Endothelial cell (in vitro differentiated cells): ENCODE results near the gene ZSCAN5A. TPM values are rescaled to one million over a fixed set of nuclear protein-coding genes. Genes with fewer than 3 reads are reported as not detected.
"Not testable (repeated sequence)": the region's sequence is repeated elsewhere in the genome, so short reads cannot be mapped to it uniquely, and the experiment has no call there.

Source experiments
- DNase-seq: peaks from one replicate; pipeline ENCODE4 v3.0.0; 2021; ENCODE audit warnings: low spot score
- H3K27ac Mint-ChIP-seq: one replicate; pipeline ENCODE4 v1.8.0; 2021; ENCODE audit warnings: mixed read lengths, inconsistent platforms; ENCODE audit not compliant: unreplicated experiment
- H3K27me3 Mint-ChIP-seq: one replicate; pipeline ENCODE4 v1.8.0; 2021; ENCODE audit warnings: mild to moderate bottlenecking, moderate library complexity, mixed read lengths, inconsistent platforms; ENCODE audit not compliant: unreplicated experiment
- H3K36me3 Mint-ChIP-seq: one replicate; pipeline ENCODE4 v1.8.0; 2021; ENCODE audit warnings: mild to moderate bottlenecking, low read depth, mixed read lengths, inconsistent platforms; ENCODE audit not compliant: unreplicated experiment
- H3K4me1 Mint-ChIP-seq: one replicate; pipeline ENCODE4 v1.8.0; 2021; ENCODE audit warnings: mild to moderate bottlenecking, mixed read lengths, inconsistent platforms; ENCODE audit not compliant: unreplicated experiment
- H3K4me3 Mint-ChIP-seq: one replicate; pipeline ENCODE4 v1.8.0; 2021; ENCODE audit warnings: mild to moderate bottlenecking, mixed read lengths, inconsistent platforms; ENCODE audit not compliant: unreplicated experiment
- H3K9me3 Mint-ChIP-seq: one replicate; pipeline ENCODE4 v1.8.0; 2021; ENCODE audit warnings: mixed read lengths, inconsistent platforms; ENCODE audit not compliant: unreplicated experiment
- total RNA-seq: library from RNA; stranded (reverse); fragmentation: NEBNext Ultra II Directional; extraction: Animal tissue kit (Norgen Biotek cat#: 25700); gene quantifications from one replicate; pipeline ENCODE4 v1.2.1, GENCODE V29; 2021; ENCODE audit not compliant: unreplicated experiment
- TF ChIP-seq, protein P1 (sequence below): fragments of 200-600 bp; sonication (generic); IDR thresholded peaks from one replicate; pipeline ENCODE4 v1.5.0; 2021; ENCODE audit warnings: antibody characterized with exemption; ENCODE audit not compliant: unreplicated experiment

The ZSCAN5A gene
- total RNA-seq, 1 donor from 2014 or later: 10.4 TPM

DNA sequence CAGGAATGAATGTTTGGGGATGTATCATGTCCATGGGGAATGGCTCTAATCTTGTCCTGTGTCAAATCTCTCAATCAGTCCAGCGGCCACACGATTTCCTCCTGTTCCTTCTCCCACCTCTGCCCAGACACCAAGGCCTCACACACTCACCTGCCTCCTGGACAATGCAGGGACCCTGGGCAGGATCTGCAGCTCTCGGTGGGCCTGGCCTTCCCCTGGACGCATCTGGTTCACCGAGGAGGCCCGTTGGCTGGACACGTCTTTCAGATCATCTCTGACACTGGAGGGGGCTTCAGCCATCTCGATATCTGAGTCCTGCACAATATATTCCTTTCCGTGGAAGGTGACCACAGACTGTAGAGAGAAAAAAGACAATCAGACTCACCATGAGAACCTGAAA is 91.2 kb downstream of the ZSCAN5A start:
- Mint-ChIP-seq H3K9me3 (no peaks in the 10 kb centered on the region), H3K27ac (no peak overlapping the region), H3K4me1 (peaks cover 6% of the 10 kb centered on the region), H3K4me3 (no peak overlapping the region), H3K36me3 (peaks cover 17% of the 10 kb centered on the region), H3K27me3 (no peaks in the 10 kb centered on the region)
- TF ChIP-seq, protein P1, sequence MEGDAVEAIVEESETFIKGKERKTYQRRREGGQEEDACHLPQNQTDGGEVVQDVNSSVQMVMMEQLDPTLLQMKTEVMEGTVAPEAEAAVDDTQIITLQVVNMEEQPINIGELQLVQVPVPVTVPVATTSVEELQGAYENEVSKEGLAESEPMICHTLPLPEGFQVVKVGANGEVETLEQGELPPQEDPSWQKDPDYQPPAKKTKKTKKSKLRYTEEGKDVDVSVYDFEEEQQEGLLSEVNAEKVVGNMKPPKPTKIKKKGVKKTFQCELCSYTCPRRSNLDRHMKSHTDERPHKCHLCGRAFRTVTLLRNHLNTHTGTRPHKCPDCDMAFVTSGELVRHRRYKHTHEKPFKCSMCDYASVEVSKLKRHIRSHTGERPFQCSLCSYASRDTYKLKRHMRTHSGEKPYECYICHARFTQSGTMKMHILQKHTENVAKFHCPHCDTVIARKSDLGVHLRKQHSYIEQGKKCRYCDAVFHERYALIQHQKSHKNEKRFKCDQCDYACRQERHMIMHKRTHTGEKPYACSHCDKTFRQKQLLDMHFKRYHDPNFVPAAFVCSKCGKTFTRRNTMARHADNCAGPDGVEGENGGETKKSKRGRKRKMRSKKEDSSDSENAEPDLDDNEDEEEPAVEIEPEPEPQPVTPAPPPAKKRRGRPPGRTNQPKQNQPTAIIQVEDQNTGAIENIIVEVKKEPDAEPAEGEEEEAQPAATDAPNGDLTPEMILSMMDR: no peak
- DNase-seq: no peak

DNA sequence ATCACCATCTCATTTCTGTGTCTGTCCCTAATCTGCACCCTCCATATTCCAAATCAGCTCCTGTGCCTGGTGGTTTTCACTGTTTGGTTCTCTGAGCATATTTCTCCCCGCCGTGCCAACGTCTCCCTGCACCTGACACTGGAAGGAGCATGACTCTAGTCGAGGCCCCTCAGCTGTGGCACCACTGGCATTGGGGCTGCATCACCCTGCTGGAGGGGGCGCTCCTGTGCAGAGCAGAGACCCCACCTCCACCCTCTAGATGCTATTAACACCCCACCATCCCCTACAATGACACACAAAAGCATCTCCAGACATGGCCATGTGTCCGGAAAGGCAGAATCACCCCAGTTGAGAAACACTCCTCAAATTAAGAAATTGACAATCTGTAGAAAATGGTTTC is 91.7 kb downstream of the ZSCAN5A start:
- Mint-ChIP-seq H3K27me3 (no peaks in the 10 kb centered on the region), H3K9me3 (no peaks in the 10 kb centered on the region), H3K27ac (peak overlapping the region; percentile 13), H3K4me1 (peaks cover 8% of the 10 kb centered on the region), H3K4me3 (peak overlapping the region; percentile 60), H3K36me3 (peaks cover 17% of the 10 kb centered on the region)
- TF ChIP-seq, protein P1: no peak
- DNase-seq: no peak

DNA sequence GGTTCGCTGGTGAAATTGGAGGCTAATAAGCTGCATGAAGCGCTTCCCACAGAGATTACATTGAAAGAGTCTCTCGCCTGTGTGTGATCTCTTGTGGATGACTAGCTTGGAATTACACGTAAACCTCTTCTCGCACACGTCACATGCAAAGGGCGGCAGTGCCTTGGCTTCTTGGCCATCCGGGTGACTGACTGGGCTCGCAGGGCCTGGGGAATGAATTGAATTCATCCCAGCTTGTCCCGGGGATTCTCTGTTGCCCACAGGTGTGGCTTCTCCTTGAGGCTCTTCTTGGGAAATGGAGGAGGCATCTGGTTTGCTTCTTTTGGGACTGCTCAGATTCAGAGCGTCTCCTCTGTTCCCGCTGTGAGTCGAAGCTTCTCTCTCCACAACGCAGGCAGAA is 92.8 kb downstream of the ZSCAN5A start:
- TF ChIP-seq, protein P1: no peak
- peaks cover 8% of the 10 kb centered on the region for H3K4me1 Mint-ChIP-seq
- H3K36me3 Mint-ChIP-seq: peaks cover 17% of the 10 kb centered on the region
- H3K27ac Mint-ChIP-seq: no peak overlapping the region
- no peak overlapping the region for H3K4me3 Mint-ChIP-seq
- H3K27me3 Mint-ChIP-seq: no peaks in the 10 kb centered on the region
- no peak for DNase-seq
- no peaks in the 10 kb centered on the region for H3K9me3 Mint-ChIP-seq

GRCh38 chr19:56221442-56221841 is 93.2 kb downstream of the ZSCAN5A start:
- not testable (repeated sequence) for H3K27ac Mint-ChIP-seq, H3K27me3 Mint-ChIP-seq, H3K9me3 Mint-ChIP-seq, H3K4me1 Mint-ChIP-seq, H3K4me3 Mint-ChIP-seq
- TF ChIP-seq, protein P1: peak; percentile 47
- peak; percentile 18 for DNase-seq
- H3K36me3 Mint-ChIP-seq: peaks cover 17% of the 10 kb centered on the region

DNA sequence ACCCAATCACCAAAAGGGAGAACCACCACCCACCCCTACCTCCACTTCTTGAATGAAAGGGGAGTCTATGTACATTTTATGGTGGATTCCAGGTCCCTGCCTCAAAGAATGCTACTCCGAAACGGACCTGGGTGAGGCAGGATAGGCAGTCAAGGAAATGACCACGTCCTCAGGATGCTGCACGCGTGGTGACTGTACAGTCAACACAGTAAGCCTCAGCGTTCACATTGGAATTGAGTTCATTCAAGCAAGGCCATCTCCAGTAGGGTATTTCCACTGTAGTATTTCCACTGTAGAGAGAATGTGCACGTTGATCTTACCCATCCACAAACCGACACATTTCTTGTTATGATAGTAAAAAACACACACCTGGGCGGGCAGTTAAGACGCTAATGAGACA is 95.7 kb downstream of the ZSCAN5A start:
- TF ChIP-seq, protein P1: no peak
- peaks cover 8% of the 10 kb centered on the region for H3K4me1 Mint-ChIP-seq
- H3K27ac Mint-ChIP-seq: no peak overlapping the region
- H3K36me3 Mint-ChIP-seq: peaks cover 17% of the 10 kb centered on the region
- H3K27me3 Mint-ChIP-seq: no peaks in the 10 kb centered on the region
- no peaks in the 10 kb centered on the region for H3K9me3 Mint-ChIP-seq
- H3K4me3 Mint-ChIP-seq: peak overlapping the region; percentile 31
- peak; percentile 11 for DNase-seq
